PFSK-1 (cell line): ENCODE results near the gene EPHB6.

ENCODE experiments used
- FOXP2 ChIP-seq: optimal IDR thresholded peaks from 2 replicates; pipeline ENCODE3; 2011; ENCODE audit warnings: borderline replicate concordance, control low read depth, inconsistent platforms; ENCODE audit not compliant: insufficient read depth; ENCODE audit errors: extremely low read length, extremely low read depth
- POLR2AphosphoS5 ChIP-seq: IDR thresholded peaks from 2 replicates; pipeline ENCODE4 v1.6.1; 2012; ENCODE audit warnings: low read depth, mild to moderate bottlenecking, control low read depth, low read length, moderate library complexity
- REST ChIP-seq, 2 experiments: IDR thresholded peaks; 2 replicates each; pipeline versions ENCODE4 v1.6.1 to v1.8.0; 2011 to 2012; ENCODE audit warnings: low read depth in 2 of 2, low read length in 2 of 2, control low read depth in 1 of 2, inconsistent platforms in 1 of 2, mild to moderate bottlenecking in 1 of 2, moderate library complexity in 1 of 2; ENCODE audit not compliant: insufficient read depth in 1 of 2
- SIN3A ChIP-seq: IDR thresholded peaks from 2 replicates; pipeline ENCODE4 v1.6.1; 2012; ENCODE audit warnings: mild to moderate bottlenecking, low read length, moderate library complexity, borderline replicate concordance; ENCODE audit not compliant: insufficient read depth
- TAF1 ChIP-seq: IDR thresholded peaks from 2 replicates; pipeline ENCODE4 v1.6.1; 2012; ENCODE audit warnings: low read length, control low read depth, borderline replicate concordance; ENCODE audit not compliant: insufficient read depth

GRCh38 chr7:142908290-142908689 lies 53.4 kb downstream of the EPHB6 start:
- TF ChIP-seq TAF1 = no peak
- no peak for TF ChIP-seq POLR2AphosphoS5
- no peak for TF ChIP-seq SIN3A
- no peak for TF ChIP-seq REST (IDR thresholded peaks at IDR 0.05; ENCODE audit: insufficient read depth in 1 of 2, low read depth in 2 of 2, low read length in 2 of 2)
- TF ChIP-seq FOXP2 = no peak
